ENCODE results near the gene KRTAP10-1.

DNA sequence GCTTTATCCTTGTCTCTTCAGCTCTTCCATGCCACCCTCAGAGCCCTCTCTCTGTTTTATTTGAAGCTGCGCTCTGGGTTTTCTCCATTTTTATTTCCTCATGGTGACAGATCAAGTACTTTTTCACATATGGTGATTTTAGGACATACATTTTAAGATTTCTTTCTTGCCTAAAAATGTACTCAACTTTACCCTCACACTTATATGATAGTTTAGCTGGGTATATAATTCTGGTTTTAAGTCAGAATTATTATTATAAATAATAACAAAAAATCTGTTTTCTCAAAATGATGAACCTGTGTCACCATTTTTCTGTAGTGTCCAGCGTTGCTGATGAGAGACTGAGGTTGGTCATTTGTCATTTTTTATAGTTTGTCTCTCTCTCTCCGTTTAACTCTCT is 41.2 kb upstream of the KRTAP10-1 start:
- no peak for TF ChIP-seq EZH2 (IDR thresholded peaks at IDR 0.05; ENCODE audit: insufficient read depth, poor library complexity, severe bottlenecking)
- TF ChIP-seq EZH2phosphoT487 (IDR thresholded peaks at IDR 0.05; ENCODE audit: insufficient read depth, low read depth), result no peak
